H1 (cell line): ENCODE measurements around the gene OR51F2. TPM values are rescaled to one million over a fixed set of nuclear protein-coding genes. Genes with fewer than 3 reads are reported as not detected.

Source experiments
- ATF3 ChIP-seq: IDR thresholded peaks from 2 replicates; pipeline ENCODE4 v1.6.1; 2011; ENCODE audit warnings: low read depth, mild to moderate bottlenecking, low read length; ENCODE audit not compliant: insufficient read depth
- CHD7 ChIP-seq: fragments of 300-600 bp; sonication (generic); IDR thresholded peaks from 2 replicates; pipeline ENCODE4 v1.7.1; 2012; ENCODE audit warnings: low read length, moderate library complexity, mild to moderate bottlenecking, inconsistent platforms; ENCODE audit not compliant: insufficient replicate concordance
- HDAC2 ChIP-seq, 2 experiments: fragments of 300-600 bp in 1 of 2; sonication (generic) in 1 of 2; IDR thresholded peaks; 2 replicates each; pipeline ENCODE4 v1.6.1; 2011 to 2012; ENCODE audit warnings: low read depth in 2 of 2, low read length in 2 of 2, mild to moderate bottlenecking in 2 of 2, moderate library complexity in 2 of 2, borderline replicate concordance in 1 of 2, inconsistent platforms in 1 of 2
- NANOG ChIP-seq: IDR thresholded peaks from 2 replicates; pipeline ENCODE4 v1.6.1; 2011; ENCODE audit warnings: low read length, low read depth, mild to moderate bottlenecking, inconsistent platforms; ENCODE audit not compliant: insufficient read depth, poor library complexity, severe bottlenecking
- SIX5 ChIP-seq: IDR thresholded peaks from 2 replicates; pipeline ENCODE4 v1.6.1; 2011; ENCODE audit warnings: mild to moderate bottlenecking, low read depth, low read length
- TCF12 ChIP-seq: IDR thresholded peaks from 2 replicates; pipeline ENCODE4 v1.6.1; 2011; ENCODE audit warnings: low read depth, mild to moderate bottlenecking, low read length
- polyA plus RNA-seq, 7 experiments: library from polyadenylated mRNA; depleted of rRNA in 3 of 7; stranded (reverse) in 5 of 7; unstranded in 2 of 7; fragments of >200 nt in 5 of 7; fragments of 200-250 nt in 2 of 7; gene quantifications; 1 replicate in 5 of 7; 2 replicates in 1 of 7; 4 replicates in 1 of 7; pipeline versions ENCODE4 v1.2.1 to v1.2.3, GENCODE V29; 2011 to 2013; ENCODE audit warnings: missing spikeins in 2 of 7, mixed read lengths in 2 of 7
- total RNA-seq: library from RNA; stranded (reverse); fragmentation: NEBNext Ultra II Directional; extraction: Animal tissue kit (Norgen Biotek cat#: 25700); gene quantifications from 2 replicates; pipeline ENCODE4 v1.2.1, GENCODE V29; 2021

The OR51F2 gene
- total and polyA plus RNA-seq, 2 of the 8 experiments (the other 6 are each of a cell fraction or from before 2014, with no cell fraction given): 0.15 TPM; not detected in 1

DNA sequence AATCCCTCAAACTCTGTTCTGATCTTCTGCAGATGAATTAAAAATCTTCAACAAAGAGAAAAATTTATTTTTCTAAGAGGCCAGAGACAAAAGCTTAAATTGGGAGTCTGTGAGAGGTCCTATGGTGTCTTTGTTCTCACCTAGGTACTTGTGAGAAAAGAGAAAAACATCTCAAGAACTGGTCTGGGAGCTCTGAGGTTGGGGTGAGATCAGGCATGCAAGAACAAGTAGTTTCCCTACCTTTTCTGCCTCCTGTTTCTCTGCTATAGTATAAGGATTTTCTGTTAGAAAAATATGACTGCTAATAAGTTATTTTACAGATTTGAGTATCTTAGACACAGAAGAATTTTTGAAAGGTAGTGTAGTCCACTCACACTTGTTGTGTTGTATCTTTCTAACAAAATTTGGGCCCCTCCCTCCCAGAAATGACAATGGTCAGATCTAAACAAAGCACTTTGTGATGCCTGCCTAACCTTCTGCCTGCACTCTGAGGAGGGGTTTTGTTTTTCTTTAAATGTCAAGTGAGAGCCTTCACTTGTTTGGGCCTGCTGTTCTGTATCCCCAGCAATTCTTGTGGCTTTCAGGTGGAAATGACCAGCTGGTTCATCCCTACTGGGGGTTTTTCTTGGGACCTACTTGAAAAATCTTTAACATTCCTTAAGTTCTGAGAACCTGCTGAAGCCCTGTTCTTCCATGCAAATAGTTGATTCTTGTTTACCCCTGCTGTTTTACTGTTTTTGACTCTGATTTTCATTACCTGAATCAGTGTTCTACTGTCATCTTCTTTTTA, 41.5 kb downstream of the OR51F2 start (continued):
- TF ChIP-seq CHD7 (peak; percentile 84), ATF3 (no peak), SIX5 (no peak), HDAC2 (IDR thresholded peaks at IDR 0.05; ENCODE audit: borderline replicate concordance in 1 of 2, low read depth in 2 of 2, low read length in 2 of 2) (peak; percentile 74; a peak in 2 of 4 replicates), TCF12 (peak; percentile 88; the same call in 1 of the 2 replicates), NANOG (peak; percentile 18)
